Endothelial cell of umbilical vein (primary cell): ENCODE measurements around the gene GRAMD2B. TPM values are rescaled to one million over a fixed set of nuclear protein-coding genes. Genes with fewer than 3 reads are reported as not detected.

Experiments
- BruUV-seq: library from RNA; stranded (reverse); fragments of 400-500 nt; replicated peaks from 2 replicates; lab custom pipeline; 2021; lab: Mats Ljungman, UMichigan
- CTCF ChIA-PET: fragments of 300-600, 350-600 bp; sonication (Branson Sonifier 250); formaldehyde crosslinking; loops from one replicate; lab custom pipeline; 2021; ENCODE audit warnings: antibody characterized with exemption, inconsistent platforms; lab: Charles Lee
- POLR2A ChIA-PET: fragments of 300-600, 350-600 bp; sonication (Branson Sonifier 250); formaldehyde crosslinking; loops from one replicate; lab custom pipeline; 2021; ENCODE audit warnings: antibody characterized with exemption, inconsistent platforms; lab: Charles Lee
- DNase-seq: peaks from one replicate; pipeline ENCODE4 v3.0.0-alpha.2; 2011; ENCODE audit warnings: low read depth, low spot score
- FAIRE-seq: peaks from 2 replicates; lab custom pipeline; 2011; peaks lifted over from hg19 to GRCh38; lab: Jason Lieb, UNC
- H2AFZ ChIP-seq: 2 replicates; pipeline ENCODE4 v1.6.0; 2012; ENCODE audit warnings: low read depth, low read length, control low read depth, inconsistent platforms
- H3K27ac ChIP-seq: 2 replicates; pipeline ENCODE4 v1.5.1; 2011; ENCODE audit warnings: low read depth, mild to moderate bottlenecking, control low read depth, low read length, moderate library complexity; ENCODE audit not compliant: insufficient read depth
- H3K27me3 ChIP-seq, 2 experiments: 2 replicates each; pipeline versions ENCODE4 v1.6.0 to v1.6.1; 2011; ENCODE audit warnings: low read length in 2 of 2, mixed read lengths in 1 of 2; ENCODE audit not compliant: control insufficient read depth in 2 of 2, insufficient read depth in 2 of 2
- H3K36me3 ChIP-seq, 2 experiments: 2 replicates in 1 of 2; 3 replicates in 1 of 2; pipeline ENCODE4 v1.5.1; 2011; ENCODE audit warnings: low read length in 2 of 2, mild to moderate bottlenecking in 1 of 2, moderate library complexity in 1 of 2; ENCODE audit not compliant: control insufficient read depth in 2 of 2, insufficient read depth in 2 of 2; ENCODE audit errors: extremely low read depth in 1 of 2
- H3K4me1 ChIP-seq: 3 replicates; pipeline ENCODE4 v1.5.1; 2011; ENCODE audit warnings: mild to moderate bottlenecking, low read length; ENCODE audit not compliant: control insufficient read depth, insufficient read depth; ENCODE audit errors: extremely low read depth
- H3K4me2 ChIP-seq: 2 replicates; pipeline ENCODE4 v1.6.1; 2011; ENCODE audit warnings: low read length, control low read depth, mixed read lengths; ENCODE audit not compliant: insufficient read depth
- H3K4me3 ChIP-seq, 3 experiments: fragments of 200-600 bp in 1 of 3; sonication (generic), shearing (Covaris generic) in 1 of 3; replicated peaks in 1 of 3; 2 replicates each; pipeline ENCODE4 v1.5.1; 2011 to 2016; ENCODE audit warnings: control low read depth in 3 of 3, low read length in 3 of 3, mild to moderate bottlenecking in 2 of 3, inconsistent platforms in 1 of 3, low read depth in 1 of 3, moderate library complexity in 1 of 3; ENCODE audit not compliant: insufficient read depth in 1 of 3
- H3K79me2 ChIP-seq: 2 replicates; pipeline ENCODE4 v1.6.0; 2012; ENCODE audit warnings: low read length, inconsistent platforms; ENCODE audit not compliant: control insufficient read depth, insufficient read depth
- H3K9ac ChIP-seq: replicated peaks from 2 replicates; pipeline ENCODE3; 2011; ENCODE audit warnings: low read length, control low read depth; ENCODE audit not compliant: insufficient read depth; ENCODE audit errors: extremely low read depth
- H3K9me1 ChIP-seq: replicated peaks from 3 replicates; pipeline ENCODE4 v1.6.0; 2011; ENCODE audit warnings: mild to moderate bottlenecking, low read length; ENCODE audit not compliant: control insufficient read depth, insufficient read depth; ENCODE audit errors: extremely low read depth
- H3K9me3 ChIP-seq: replicated peaks from 2 replicates; pipeline ENCODE4 v1.5.1; 2012; ENCODE audit warnings: low read length, inconsistent platforms; ENCODE audit not compliant: control insufficient read depth, insufficient read depth
- H4K20me1 ChIP-seq: replicated peaks from 2 replicates; pipeline ENCODE3; 2011; ENCODE audit warnings: mild to moderate bottlenecking, low read length; ENCODE audit not compliant: control insufficient read depth, insufficient read depth; ENCODE audit errors: extremely low read depth
- CTCF ChIP-seq, 2 donors: IDR thresholded peaks; 1 replicate in 1 of 2; 2 replicates in 1 of 2; pipeline ENCODE4 v1.5.1; 2011; ENCODE audit warnings: low read length in 2 of 2, mild to moderate bottlenecking in 2 of 2, moderate library complexity in 2 of 2, control low read depth in 1 of 2, inconsistent platforms in 1 of 2, low read depth in 1 of 2; ENCODE audit not compliant: insufficient read depth in 1 of 2; ENCODE audit errors: extremely low read depth in 1 of 2
- EZH2 ChIP-seq: IDR thresholded peaks from 2 replicates; pipeline ENCODE4 v1.6.1; 2012; ENCODE audit warnings: borderline replicate concordance, low read depth, mild to moderate bottlenecking, moderate library complexity, low read length, inconsistent platforms; ENCODE audit not compliant: severe bottlenecking
- FOS ChIP-seq: IDR thresholded peaks from 2 replicates; pipeline ENCODE4 v1.6.1; 2011; ENCODE audit warnings: mild to moderate bottlenecking, low read length, moderate library complexity, borderline replicate concordance; ENCODE audit not compliant: insufficient read depth
- GATA2 ChIP-seq: IDR thresholded peaks from 2 replicates; pipeline ENCODE4 v1.7.0; 2011; ENCODE audit warnings: low read depth, mild to moderate bottlenecking, moderate library complexity, mixed read lengths, low read length; ENCODE audit not compliant: insufficient read length, insufficient read depth
- JUN ChIP-seq: IDR thresholded peaks from 2 replicates; pipeline ENCODE4 v1.6.1; 2011; ENCODE audit warnings: borderline replicate concordance, low read depth; ENCODE audit not compliant: insufficient read length, insufficient read depth
- MAX ChIP-seq: IDR thresholded peaks from 2 replicates; pipeline ENCODE4 v1.6.1; 2011; ENCODE audit not compliant: insufficient read depth, insufficient read length
- MYC ChIP-seq: IDR thresholded peaks from one replicate; pipeline ENCODE4 v1.6.1; 2011; ENCODE audit warnings: mild to moderate bottlenecking, low read depth, low read length
- POLR2A ChIP-seq: IDR thresholded peaks from 2 replicates; pipeline ENCODE4 v1.6.1; 2012; ENCODE audit warnings: low read depth, mild to moderate bottlenecking, control low read depth, low read length
- POLR2AphosphoS5 ChIP-seq: IDR thresholded peaks from 2 replicates; pipeline ENCODE4 v1.6.1; 2012; ENCODE audit warnings: low read depth, mild to moderate bottlenecking, control low read depth, low read length, moderate library complexity; ENCODE audit not compliant: insufficient read depth
- dilution Hi-C: fragments of 300-500 bp; cut with MboI; formaldehyde crosslinking; loops from one replicate; pipeline ENCODE4 v1.15.0; 2019; ENCODE audit warnings: low sequenced_read_pairs; ENCODE audit not compliant: extremely low pct_ligation_motif_present
- intact Hi-C: fragments of 100-400 bp; cut with micrococcal nuclease; formaldehyde crosslinking; loops from one replicate; pipeline ENCODE4 v1.10.0; 2022
- polyA plus RNA-seq, 4 experiments: library from polyadenylated mRNA; depleted of rRNA in 3 of 4; stranded (reverse) in 3 of 4; unstranded in 1 of 4; fragments of >200 nt; gene quantifications; 2 replicates each; pipeline versions ENCODE4 v1.2.1 to v1.2.3, GENCODE V29; 2011 to 2012; ENCODE audit warnings: missing spikeins in 1 of 4
- total RNA-seq: library from RNA; stranded (reverse); gene quantifications from 2 replicates; pipeline ENCODE4 v1.2.3, GENCODE V29; 2021

Gene GRAMD2B
- total and polyA plus RNA-seq, 2 donors (not counting 3 experiments of a cell fraction or from before 2014, with no cell fraction given), result 2.0 to 5.5 TPM

- Histone ChIP-seq H3K9me1 (no peaks in the 10 kb centered on the region), H3K27me3 (no peaks in the 10 kb centered on the region), H4K20me1 (no peaks in the 10 kb centered on the region), H3K4me3 (no peak overlapping the region), H3K4me1 (no peaks in the 10 kb centered on the region), H3K4me2 (no peak overlapping the region), H3K79me2 (no peaks in the 10 kb centered on the region), H3K36me3 (no peaks in the 10 kb centered on the region), H3K9ac (no peak overlapping the region), H3K27ac (no peak overlapping the region), H2AFZ (no peak overlapping the region), H3K9me3 (no peaks in the 10 kb centered on the region)
- ChIA-PET CTCF (no interaction called here), POLR2A (no interaction called here)
- dilution Hi-C loops (no loop called here), intact Hi-C loops (no loop called here)
- BruUV-seq, result no TSS peak
- DNase-seq (no peak), FAIRE-seq (no peak)
- TF ChIP-seq MAX (no peak), MYC (no peak), POLR2A (no peak), EZH2 (no peak), POLR2AphosphoS5 (no peak), CTCF (IDR thresholded peaks at IDR 0.05; ENCODE audit: extremely low read depth in 1 of 2, insufficient read depth in 1 of 2, low read depth in 1 of 2, low read length in 2 of 2) (no peak), FOS (no peak), GATA2 (no peak), JUN (no peak)
Measured at GRCh38 chr5:126394211-126394788, 28.9 kb upstream of the GRAMD2B start.
